Glutamatergic neuron (in vitro differentiated cells): ENCODE data around the gene COP1. TPM values are rescaled to one million over a fixed set of nuclear protein-coding genes. Genes with fewer than 3 reads are reported as not detected.
"Not testable (repeated sequence)": the region's sequence is repeated elsewhere in the genome, so short reads cannot be mapped to it uniquely, and the experiment has no call there.

Source experiments
- DNase-seq: peaks from one replicate; pipeline ENCODE4 v3.0.0; 2022
- H3K27ac Mint-ChIP-seq: one replicate; pipeline ENCODE4 v1.8.0; 2020; ENCODE audit warnings: mild to moderate bottlenecking, mixed read lengths, inconsistent platforms; ENCODE audit not compliant: unreplicated experiment
- H3K27me3 Mint-ChIP-seq: one replicate; pipeline ENCODE4 v1.8.0; 2020; ENCODE audit warnings: mild to moderate bottlenecking, moderate library complexity, mixed read lengths, inconsistent platforms; ENCODE audit not compliant: unreplicated experiment
- H3K36me3 Mint-ChIP-seq: one replicate; pipeline ENCODE4 v1.8.0; 2020; ENCODE audit warnings: mild to moderate bottlenecking, mixed read lengths, inconsistent platforms; ENCODE audit not compliant: unreplicated experiment
- H3K4me1 Mint-ChIP-seq: one replicate; pipeline ENCODE4 v1.8.0; 2020; ENCODE audit warnings: mild to moderate bottlenecking, low read depth, mixed read lengths, inconsistent platforms; ENCODE audit not compliant: unreplicated experiment
- H3K4me3 Mint-ChIP-seq: one replicate; pipeline ENCODE4 v1.8.0; 2020; ENCODE audit warnings: mild to moderate bottlenecking, mixed read lengths, inconsistent platforms; ENCODE audit not compliant: unreplicated experiment
- H3K9me3 Mint-ChIP-seq: one replicate; pipeline ENCODE4 v1.8.0; 2020; ENCODE audit warnings: mild to moderate bottlenecking, moderate library complexity, mixed read lengths, inconsistent platforms; ENCODE audit not compliant: unreplicated experiment
- CTCF ChIP-seq: fragments of 200-600 bp; sonication (generic); IDR thresholded peaks from one replicate; pipeline ENCODE4 v1.5.0; 2021; ENCODE audit not compliant: partially characterized antibody, unreplicated experiment
- total RNA-seq: library from RNA; stranded (reverse); fragmentation: NEBNext Ultra II Directional; extraction: Animal tissue kit (Norgen Biotek cat#: 25700); gene quantifications from one replicate; pipeline ENCODE4 v1.2.1, GENCODE V29; 2021; ENCODE audit not compliant: unreplicated experiment

Gene COP1
- total RNA-seq, 1 donor from 2014 or later = 52.3 TPM

DNA sequence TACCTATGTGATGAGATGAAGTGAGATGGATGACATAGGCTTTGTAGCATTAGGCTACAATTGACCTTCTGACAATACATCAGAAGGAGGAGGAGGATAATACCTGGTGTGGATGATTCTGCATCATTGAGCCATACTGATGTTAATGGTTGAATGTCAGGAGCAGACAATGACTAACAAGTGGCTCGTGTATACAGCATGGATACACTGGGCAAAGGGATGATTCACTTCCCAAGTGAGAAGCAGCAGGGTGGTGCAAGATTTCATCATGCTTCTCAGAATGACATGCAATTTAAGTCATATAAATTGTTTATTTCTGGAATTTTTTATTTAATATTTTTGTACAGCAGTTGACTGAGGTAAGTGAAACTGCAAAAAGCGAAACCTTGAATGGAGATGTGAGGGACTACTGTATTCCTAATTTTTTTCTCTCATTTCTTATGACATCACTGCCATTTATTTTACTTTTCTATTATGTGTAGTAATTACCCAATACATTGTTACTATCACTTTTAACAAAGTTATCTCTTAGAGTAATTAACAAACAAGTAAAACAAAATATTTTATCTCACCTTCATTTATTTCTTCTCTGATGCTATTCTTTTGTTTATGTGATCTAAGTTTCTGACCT lies 34.4 kb upstream of the COP1 start:
- H3K27ac Mint-ChIP-seq = no peak overlapping the region
- no peaks in the 10 kb centered on the region for H3K9me3 Mint-ChIP-seq
- no peak overlapping the region for H3K4me3 Mint-ChIP-seq
- no peaks in the 10 kb centered on the region for H3K27me3 Mint-ChIP-seq
- TF ChIP-seq CTCF = no peak
- H3K4me1 Mint-ChIP-seq = no peaks in the 10 kb centered on the region
- no peaks in the 10 kb centered on the region for H3K36me3 Mint-ChIP-seq
- DNase-seq = no peak

- not testable (repeated sequence) for DNase-seq, H3K27ac Mint-ChIP-seq, H3K9me3 Mint-ChIP-seq, H3K4me1 Mint-ChIP-seq, H3K4me3 Mint-ChIP-seq, H3K27me3 Mint-ChIP-seq, H3K36me3 Mint-ChIP-seq
Observed at GRCh38 chr1:176233657-176234056, 26.6 kb upstream of the COP1 start.

DNA sequence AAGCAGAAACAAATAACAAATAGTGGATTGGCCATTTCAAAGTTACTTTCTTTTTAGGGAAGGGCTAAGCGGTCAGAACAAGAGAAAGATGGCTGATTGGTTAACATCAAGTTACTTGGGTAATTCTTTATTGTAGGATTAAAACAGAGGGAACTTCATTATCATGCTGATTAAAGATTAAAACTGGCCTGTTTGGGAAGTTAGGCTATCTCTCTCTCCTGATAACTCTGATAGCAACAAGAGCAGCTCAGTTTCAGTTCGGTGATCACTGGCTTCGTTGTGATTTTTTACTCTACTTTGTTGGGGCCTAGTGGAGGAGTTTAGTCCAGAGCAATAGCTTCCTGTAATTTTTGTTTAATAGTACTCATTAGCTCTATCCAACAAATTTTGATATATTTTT lies 20.5 kb upstream of the COP1 start:
- no peak for TF ChIP-seq CTCF
- no peak overlapping the region for H3K27ac Mint-ChIP-seq
- no peaks in the 10 kb centered on the region for H3K36me3 Mint-ChIP-seq
- no peak for DNase-seq
- H3K9me3 Mint-ChIP-seq = peaks cover 2% of the 10 kb centered on the region
- H3K4me1 Mint-ChIP-seq = no peaks in the 10 kb centered on the region
- peaks cover 3% of the 10 kb centered on the region for H3K27me3 Mint-ChIP-seq
- H3K4me3 Mint-ChIP-seq = no peak overlapping the region

- Mint-ChIP-seq H3K4me1 (no peaks in the 10 kb centered on the region), H3K4me3 (no peak overlapping the region), H3K36me3 (no peaks in the 10 kb centered on the region), H3K27ac (no peak overlapping the region), H3K9me3 (peaks cover 2% of the 10 kb centered on the region), H3K27me3 (peaks cover 1% of the 10 kb centered on the region)
- DNase-seq = no peak
- TF ChIP-seq CTCF = no peak
Observed at GRCh38 chr1:176225911-176226310, 18.8 kb upstream of the COP1 start.

DNA sequence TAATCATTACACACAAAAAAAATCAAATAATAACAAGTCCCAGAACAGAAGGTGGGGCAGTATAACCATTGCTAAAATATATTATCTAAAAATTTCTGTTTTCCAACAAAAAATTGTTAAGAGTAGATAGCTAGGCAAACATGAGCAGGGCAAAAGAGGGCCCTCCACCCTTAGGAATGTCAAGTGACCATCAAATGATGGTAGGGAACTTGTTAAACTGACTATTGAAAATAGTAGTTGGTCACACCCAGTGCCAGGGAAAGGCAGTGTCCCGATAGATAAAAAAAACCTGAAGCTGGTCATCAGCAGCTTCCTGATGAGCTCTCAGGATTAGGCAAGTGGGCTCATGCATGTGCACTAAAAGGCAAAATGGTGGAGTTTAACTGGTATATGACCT lies 18.4 kb upstream of the COP1 start:
- no peak for TF ChIP-seq CTCF
- H3K4me1 Mint-ChIP-seq = no peaks in the 10 kb centered on the region
- H3K27me3 Mint-ChIP-seq = peaks cover 1% of the 10 kb centered on the region
- DNase-seq = no peak
- H3K9me3 Mint-ChIP-seq = peaks cover 2% of the 10 kb centered on the region
- H3K36me3 Mint-ChIP-seq = no peaks in the 10 kb centered on the region
- H3K27ac Mint-ChIP-seq = no peak overlapping the region
- H3K4me3 Mint-ChIP-seq = no peak overlapping the region
